ENCODE results near the gene SLC35A1. TPM values are rescaled to one million over a fixed set of nuclear protein-coding genes. Genes with fewer than 3 reads are reported as not detected.
A peak's percentile ranks its signal among the peaks of the same experiment; 100 is the strongest.

Gene SLC35A1
- total RNA-seq, 2 donors from 2014 or later: 10.4 to 10.9 TPM

DNA sequence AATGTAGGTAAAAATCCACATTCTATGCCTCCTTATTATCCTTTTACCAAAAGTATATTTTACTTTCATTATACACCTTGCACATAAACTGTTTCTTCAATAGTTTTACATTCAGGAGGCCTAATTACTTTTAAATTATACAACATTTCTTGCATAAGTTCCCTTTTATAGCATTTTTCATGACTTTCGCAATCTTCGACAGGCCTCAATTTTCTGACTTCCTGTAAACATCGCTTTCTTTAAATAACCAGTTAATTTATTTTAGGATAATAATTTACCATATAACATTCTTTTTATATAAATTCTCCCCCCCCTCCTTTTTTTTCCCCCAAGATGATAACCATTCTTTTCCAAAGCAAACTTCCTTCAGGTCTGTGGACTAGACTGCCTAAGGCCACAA lies 9.2 kb downstream of the SLC35A1 start:
- Mint-ChIP-seq H3K4me1 (peaks cover 3% of the 10 kb centered on the region), H3K4me3 (no peak overlapping the region), H3K9me3 (peaks cover 11% of the 10 kb centered on the region), H3K36me3 (ENCODE audit: low read depth) (peaks cover 15% of the 10 kb centered on the region), H3K27ac (no peak overlapping the region), H3K27me3 (ENCODE audit: insufficient read depth) (no peaks in the 10 kb centered on the region)
- Histone ChIP-seq H3K4me1 (ENCODE audit: control insufficient read depth, insufficient read depth, low read length) (no peaks in the 10 kb centered on the region), H3K9me3 (ENCODE audit: control insufficient read depth, low read length) (peaks cover 22% of the 10 kb centered on the region), H3K4me3 (ENCODE audit: low read length) (no peak overlapping the region), H3K27me3 (ENCODE audit: control insufficient read depth, insufficient read depth, low read length, poor library complexity, severe bottlenecking) (no peaks in the 10 kb centered on the region), H3K36me3 (ENCODE audit: control insufficient read depth, insufficient read depth, low read length) (no peaks in the 10 kb centered on the region), H3K9ac (ENCODE audit: extremely low read depth, low read length, poor library complexity, severe bottlenecking) (no peak overlapping the region), H3K27ac (ENCODE audit: low read depth, low read length) (no peak overlapping the region)
- WGBS, 2 experiments (ENCODE audit: insufficient coverage in 1 of 2, insufficient read length in 1 of 2): 94% methylated on average over 2 of the region's 3 CpGs; no CpG with 5 or more reads in 1 of the 2 experiments
- TF ChIP-seq, protein P1, sequence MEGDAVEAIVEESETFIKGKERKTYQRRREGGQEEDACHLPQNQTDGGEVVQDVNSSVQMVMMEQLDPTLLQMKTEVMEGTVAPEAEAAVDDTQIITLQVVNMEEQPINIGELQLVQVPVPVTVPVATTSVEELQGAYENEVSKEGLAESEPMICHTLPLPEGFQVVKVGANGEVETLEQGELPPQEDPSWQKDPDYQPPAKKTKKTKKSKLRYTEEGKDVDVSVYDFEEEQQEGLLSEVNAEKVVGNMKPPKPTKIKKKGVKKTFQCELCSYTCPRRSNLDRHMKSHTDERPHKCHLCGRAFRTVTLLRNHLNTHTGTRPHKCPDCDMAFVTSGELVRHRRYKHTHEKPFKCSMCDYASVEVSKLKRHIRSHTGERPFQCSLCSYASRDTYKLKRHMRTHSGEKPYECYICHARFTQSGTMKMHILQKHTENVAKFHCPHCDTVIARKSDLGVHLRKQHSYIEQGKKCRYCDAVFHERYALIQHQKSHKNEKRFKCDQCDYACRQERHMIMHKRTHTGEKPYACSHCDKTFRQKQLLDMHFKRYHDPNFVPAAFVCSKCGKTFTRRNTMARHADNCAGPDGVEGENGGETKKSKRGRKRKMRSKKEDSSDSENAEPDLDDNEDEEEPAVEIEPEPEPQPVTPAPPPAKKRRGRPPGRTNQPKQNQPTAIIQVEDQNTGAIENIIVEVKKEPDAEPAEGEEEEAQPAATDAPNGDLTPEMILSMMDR (conservative IDR thresholded peaks at IDR 0.05): no peak
- DNase-seq: no peak

DNA sequence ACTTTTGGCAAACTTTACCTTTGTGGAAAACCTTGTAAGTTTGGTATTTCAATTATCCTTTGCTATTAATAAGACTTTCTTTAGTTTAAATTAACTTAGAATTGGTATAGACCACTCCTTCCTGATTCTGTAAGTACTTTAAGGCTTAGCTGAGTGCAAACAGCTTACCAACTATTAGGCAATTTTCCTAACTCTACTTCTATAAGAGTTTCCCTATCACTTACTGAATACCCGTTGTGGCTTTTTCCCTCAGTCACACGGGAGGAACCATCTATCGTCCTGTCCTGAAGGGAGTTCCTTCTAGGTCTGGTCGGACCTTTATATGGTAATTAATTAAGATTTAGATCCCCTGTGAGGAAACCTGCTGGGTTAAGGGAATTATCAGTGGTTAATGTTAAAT lies 9.6 kb downstream of the SLC35A1 start:
- Mint-ChIP-seq H3K4me1 (peaks cover 3% of the 10 kb centered on the region), H3K4me3 (no peak overlapping the region), H3K9me3 (peaks cover 11% of the 10 kb centered on the region), H3K27me3 (ENCODE audit: insufficient read depth) (no peaks in the 10 kb centered on the region), H3K27ac (no peak overlapping the region), H3K36me3 (ENCODE audit: low read depth) (peaks cover 15% of the 10 kb centered on the region)
- Histone ChIP-seq H3K36me3 (ENCODE audit: control insufficient read depth, insufficient read depth, low read length) (no peaks in the 10 kb centered on the region), H3K4me1 (ENCODE audit: control insufficient read depth, insufficient read depth, low read length) (no peaks in the 10 kb centered on the region), H3K27ac (ENCODE audit: low read depth, low read length) (no peak overlapping the region), H3K9ac (ENCODE audit: extremely low read depth, low read length, poor library complexity, severe bottlenecking) (no peak overlapping the region), H3K9me3 (ENCODE audit: control insufficient read depth, low read length) (peaks cover 22% of the 10 kb centered on the region), H3K27me3 (ENCODE audit: control insufficient read depth, insufficient read depth, low read length, poor library complexity, severe bottlenecking) (no peaks in the 10 kb centered on the region), H3K4me3 (ENCODE audit: low read length) (no peak overlapping the region)
- 90 to 93% methylated on average over 2 to 4 of the region's 4 CpGs for WGBS, 2 experiments (ENCODE audit: insufficient coverage in 1 of 2, insufficient read length in 1 of 2)
- TF ChIP-seq, protein P1 (conservative IDR thresholded peaks at IDR 0.05): no peak
- DNase-seq: no peak

DNA sequence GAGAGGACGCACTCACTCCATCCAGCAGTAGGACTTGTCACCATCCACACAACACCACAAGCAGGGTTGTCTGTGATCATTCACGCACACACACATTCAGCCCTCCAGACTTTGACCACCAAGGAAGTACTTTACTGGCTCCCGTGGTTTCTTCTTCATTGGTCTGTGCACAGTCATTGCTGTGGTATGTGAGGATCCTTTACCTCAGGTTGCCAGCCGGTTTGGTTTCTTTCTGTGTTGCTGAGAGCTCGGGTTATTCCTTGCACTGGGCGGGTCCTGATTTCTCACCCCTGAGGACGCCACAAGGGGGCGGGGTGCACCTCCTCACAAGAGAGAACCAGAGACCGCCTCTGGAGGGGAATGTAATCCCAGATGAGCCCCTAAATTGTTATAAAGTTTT lies 11.2 kb downstream of the SLC35A1 start:
- Histone ChIP-seq H3K9me3 (ENCODE audit: control insufficient read depth, low read length) (peaks cover 13% of the 10 kb centered on the region), H3K4me1 (ENCODE audit: control insufficient read depth, insufficient read depth, low read length) (no peaks in the 10 kb centered on the region), H3K27ac (ENCODE audit: low read depth, low read length) (no peak overlapping the region), H3K9ac (ENCODE audit: extremely low read depth, low read length, poor library complexity, severe bottlenecking) (no peak overlapping the region), H3K36me3 (ENCODE audit: control insufficient read depth, insufficient read depth, low read length) (no peaks in the 10 kb centered on the region), H3K4me3 (ENCODE audit: low read length) (no peak overlapping the region), H3K27me3 (ENCODE audit: control insufficient read depth, insufficient read depth, low read length, poor library complexity, severe bottlenecking) (no peaks in the 10 kb centered on the region)
- TF ChIP-seq, protein P1 (conservative IDR thresholded peaks at IDR 0.05): peak; percentile 66
- Mint-ChIP-seq H3K4me3 (no peak overlapping the region), H3K9me3 (peaks cover 11% of the 10 kb centered on the region), H3K36me3 (ENCODE audit: low read depth) (peaks cover 15% of the 10 kb centered on the region), H3K27ac (peak overlapping the region; percentile 71), H3K27me3 (ENCODE audit: insufficient read depth) (no peaks in the 10 kb centered on the region), H3K4me1 (peaks cover 3% of the 10 kb centered on the region)
- peak; percentile 94 for DNase-seq
- WGBS, 2 experiments (ENCODE audit: insufficient coverage in 1 of 2, insufficient read length in 1 of 2): 50 to 82% methylated on average over 2 to 9 of the region's 9 CpGs
